OCI-LY1 (cell line): Measurements from ENCODE around the gene KIFC3.

ENCODE experiments used
- CTCF ChIP-seq: fragments of 200-600 bp; sonication (generic), shearing (Covaris generic); IDR thresholded peaks from 2 replicates; pipeline ENCODE4 v1.5.1; 2017; ENCODE audit warnings: mild to moderate bottlenecking, antibody characterized with exemption, low read length, moderate library complexity, mixed read lengths
- EZH2 ChIP-seq: fragments of 200-600 bp; sonication (generic), shearing (Covaris generic); IDR thresholded peaks from 2 replicates; pipeline ENCODE4 v1.8.0; 2017; ENCODE audit warnings: borderline replicate concordance, mixed run types, mild to moderate bottlenecking, antibody characterized with exemption, low read length, moderate library complexity, mixed read lengths

GRCh38 chr16:57829969-57830360, 27.7 kb upstream of the KIFC3 start:
- TF ChIP-seq CTCF (no peak), EZH2 (no peak)
